AG09319 (cell line): ENCODE measurements around the gene LRRC3.

Experiments
- DNase-seq: peaks from one replicate; pipeline ENCODE4 v3.0.0-alpha.2; 2010; ENCODE audit warnings: low read depth; ENCODE audit errors: extremely low read depth
- CTCF ChIP-seq: IDR thresholded peaks from 2 replicates; pipeline ENCODE4 v1.5.1; 2011; ENCODE audit warnings: low read depth, mild to moderate bottlenecking, inconsistent platforms, low read length, moderate library complexity

LRRC3 gene

GRCh38 chr21:44449473-44450363 is 5.6 kb upstream of the LRRC3 start:
- DNase-seq, result no peak
- no peak for TF ChIP-seq CTCF

DNA sequence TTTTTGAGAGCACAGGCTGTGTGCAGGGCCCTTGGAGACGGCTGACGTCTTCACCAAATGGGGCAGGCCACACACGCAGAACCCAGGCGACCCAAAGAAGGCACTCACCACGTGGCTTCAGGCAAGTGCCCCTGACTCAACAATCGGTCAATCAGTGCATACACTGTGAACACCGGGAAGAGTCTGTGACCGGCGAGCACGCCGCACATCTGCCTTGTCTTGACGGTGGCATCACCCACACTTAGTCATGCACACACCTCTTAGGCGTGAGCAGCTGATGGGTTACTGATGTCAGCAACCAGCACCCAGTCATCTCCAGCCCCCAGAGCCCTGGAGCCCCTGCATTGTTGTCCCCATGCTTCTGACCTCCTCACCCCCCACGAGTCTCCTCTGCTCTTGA is 4.9 kb upstream of the LRRC3 start:
- TF ChIP-seq CTCF, result no peak
- no peak for DNase-seq

DNA sequence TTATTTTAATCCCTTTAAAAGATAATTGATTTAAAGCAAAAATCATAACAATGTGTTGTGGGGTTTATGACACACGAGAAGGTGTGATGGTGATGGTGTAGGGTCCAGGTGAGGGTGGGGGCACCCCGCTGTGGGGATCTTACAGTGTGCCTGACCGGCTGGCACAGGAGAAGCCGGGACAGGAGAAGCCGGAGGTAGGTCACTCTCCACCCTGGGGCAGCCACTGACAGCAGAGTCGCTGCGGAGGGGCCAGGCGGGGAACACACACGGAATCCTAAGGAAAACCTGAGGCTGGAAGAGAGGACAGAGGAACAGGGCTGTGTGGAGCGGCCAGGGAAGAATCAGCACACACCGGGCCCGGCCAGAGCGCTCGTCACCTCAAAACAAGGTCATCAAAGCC is 4.3 kb upstream of the LRRC3 start:
- no peak for TF ChIP-seq CTCF
- no peak for DNase-seq

DNA sequence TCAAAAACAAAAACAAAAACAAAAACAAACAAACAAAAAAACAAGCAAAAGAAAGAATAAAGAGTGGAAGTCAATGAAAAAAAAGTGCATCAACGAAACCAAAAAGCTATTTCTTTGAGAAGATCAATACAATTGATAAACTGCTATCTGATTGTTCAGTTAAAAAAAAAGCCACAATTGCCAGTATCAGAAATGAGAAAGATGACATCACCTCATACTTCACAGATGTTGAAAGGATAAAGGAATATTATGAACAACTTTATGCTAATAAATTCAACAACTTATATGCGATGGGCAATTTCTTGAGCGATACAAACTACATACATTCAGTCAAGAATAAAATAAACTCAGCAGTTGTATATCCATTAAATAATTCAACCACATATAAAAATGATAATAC is 2.2 kb upstream of the LRRC3 start:
- DNase-seq, result no peak
- TF ChIP-seq CTCF, result no peak

GRCh38 chr21:44454058-44454457 is 1.3 kb upstream of the LRRC3 start:
- TF ChIP-seq CTCF, result no peak
- no peak for DNase-seq

DNA sequence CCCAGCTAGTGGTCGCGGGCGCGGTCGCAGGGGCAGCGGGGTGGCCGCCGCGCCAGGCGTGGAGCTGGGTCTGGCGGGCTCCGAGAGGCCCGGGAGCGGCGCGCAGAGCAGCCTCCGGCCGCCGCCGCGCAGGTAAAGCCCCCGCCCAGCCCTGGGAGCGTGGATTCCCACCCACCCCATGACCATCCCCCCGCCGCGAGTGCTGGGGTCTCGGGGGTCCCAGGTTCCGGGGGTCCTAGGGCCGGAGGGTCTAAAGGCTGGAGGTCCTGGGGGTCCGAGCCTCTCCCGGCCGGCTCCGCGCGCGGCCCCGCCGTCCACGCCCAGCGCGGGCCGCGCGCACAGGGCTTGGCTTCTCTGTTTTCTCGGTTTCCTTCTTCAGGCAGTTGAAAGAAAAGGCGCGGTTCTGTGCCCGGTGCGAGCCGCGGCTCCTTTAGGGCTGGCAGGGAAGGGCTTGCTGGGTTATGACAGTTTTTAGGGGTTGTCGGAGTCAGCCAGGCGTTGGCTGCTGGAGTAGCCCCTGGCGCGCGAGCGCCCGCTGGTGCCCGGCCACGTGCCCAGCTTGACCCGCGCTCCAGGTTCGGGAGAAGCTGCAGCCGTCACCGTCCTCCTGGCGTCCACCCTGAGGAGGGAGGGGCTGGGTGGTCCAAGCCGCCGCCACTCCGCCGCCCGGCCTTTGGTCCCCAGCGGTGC is 359 bp downstream of the LRRC3 start:
- no peak for DNase-seq

More for the DNA sequence above, 359 bp downstream of the LRRC3 start:
- peak; percentile 16 for TF ChIP-seq CTCF
